Fibroblast of lung (primary cell): ENCODE results near the gene DNAH14.

Experiments
- CTCF ChIP-seq, 2 donors: IDR thresholded peaks in 1 of 2; conservative IDR thresholded peaks in 1 of 2; 1 replicate in 1 of 2; 2 replicates in 1 of 2; pipeline ENCODE4 v1.5.1; 2011 to 2012; ENCODE audit warnings: low read length in 2 of 2, control low read depth in 1 of 2, inconsistent platforms in 1 of 2, low read depth in 1 of 2, mild to moderate bottlenecking in 1 of 2
- EZH2 ChIP-seq: IDR thresholded peaks from 2 replicates; pipeline ENCODE4 v1.5.1; 2012; ENCODE audit warnings: low read length, control low read depth, mild to moderate bottlenecking; ENCODE audit errors: missing control alignments

GRCh38 chr1:224928906-224929305 lies 569 bp upstream of the DNAH14 start:
- TF ChIP-seq CTCF (conservative IDR thresholded peaks at IDR 0.05 in 1 of 2, IDR thresholded peaks at IDR 0.05 in 1 of 2; ENCODE audit: low read depth in 1 of 2, low read length in 2 of 2) (no peak), EZH2 (no peak)
